22Rv1 (cell line): ENCODE data around the gene HOXA4.

Experiments
- ZFX ChIP-seq: fragments of 450-650 bp; IDR thresholded peaks from 2 replicates; pipeline ENCODE4 v1.6.1; 2017; ENCODE audit warnings: antibody characterized with exemption, borderline replicate concordance
- TF ChIP-seq, protein P1 (sequence below): fragments of 450-650 bp; IDR thresholded peaks from 2 replicates; pipeline ENCODE4 v1.5.1; 2017; ENCODE audit warnings: mild to moderate bottlenecking

DNA sequence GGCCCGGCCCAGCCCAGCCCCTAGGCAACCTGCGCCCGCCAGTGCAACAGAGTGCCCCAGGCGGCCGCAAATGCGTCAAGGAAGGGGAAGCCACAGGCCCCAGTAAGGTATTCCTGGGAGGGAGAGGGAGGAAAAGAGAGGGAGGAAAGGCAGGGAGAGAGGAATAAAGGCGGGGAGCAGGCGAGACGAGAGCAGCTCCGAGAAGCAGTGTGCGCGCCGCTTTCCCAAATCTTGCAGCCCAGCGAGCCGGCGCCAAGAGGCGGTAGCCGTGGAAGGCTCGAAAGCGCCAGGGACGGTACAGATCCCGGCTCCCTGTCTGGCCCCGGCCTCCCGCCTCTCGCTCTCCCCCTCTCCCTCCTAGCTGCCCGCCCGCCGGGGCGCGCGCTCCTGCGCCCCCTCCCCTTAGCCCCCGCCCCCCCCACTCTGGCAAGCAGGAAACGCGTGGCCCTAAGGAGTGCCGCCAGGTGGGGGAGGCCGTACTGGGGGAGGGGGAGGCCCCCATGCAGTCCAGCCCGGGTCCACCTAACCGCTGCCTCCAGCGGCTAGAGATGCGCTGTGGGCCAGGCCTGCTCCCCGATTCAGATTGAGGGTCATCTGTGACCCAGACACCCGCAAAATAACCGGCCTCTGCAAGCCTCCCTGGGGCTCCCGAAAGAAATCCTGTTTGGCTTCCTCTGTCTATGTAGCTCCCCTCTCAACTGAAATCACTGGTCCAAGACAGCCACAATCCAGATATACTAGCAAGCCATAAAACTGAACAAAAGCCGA is 39.3 kb upstream of the HOXA4 start:
- TF ChIP-seq, protein P1, sequence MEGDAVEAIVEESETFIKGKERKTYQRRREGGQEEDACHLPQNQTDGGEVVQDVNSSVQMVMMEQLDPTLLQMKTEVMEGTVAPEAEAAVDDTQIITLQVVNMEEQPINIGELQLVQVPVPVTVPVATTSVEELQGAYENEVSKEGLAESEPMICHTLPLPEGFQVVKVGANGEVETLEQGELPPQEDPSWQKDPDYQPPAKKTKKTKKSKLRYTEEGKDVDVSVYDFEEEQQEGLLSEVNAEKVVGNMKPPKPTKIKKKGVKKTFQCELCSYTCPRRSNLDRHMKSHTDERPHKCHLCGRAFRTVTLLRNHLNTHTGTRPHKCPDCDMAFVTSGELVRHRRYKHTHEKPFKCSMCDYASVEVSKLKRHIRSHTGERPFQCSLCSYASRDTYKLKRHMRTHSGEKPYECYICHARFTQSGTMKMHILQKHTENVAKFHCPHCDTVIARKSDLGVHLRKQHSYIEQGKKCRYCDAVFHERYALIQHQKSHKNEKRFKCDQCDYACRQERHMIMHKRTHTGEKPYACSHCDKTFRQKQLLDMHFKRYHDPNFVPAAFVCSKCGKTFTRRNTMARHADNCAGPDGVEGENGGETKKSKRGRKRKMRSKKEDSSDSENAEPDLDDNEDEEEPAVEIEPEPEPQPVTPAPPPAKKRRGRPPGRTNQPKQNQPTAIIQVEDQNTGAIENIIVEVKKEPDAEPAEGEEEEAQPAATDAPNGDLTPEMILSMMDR = 0 out of 2 replicates have a peak, but pooled peaks have one; percentile 13
- TF ChIP-seq ZFX = no peak
